BLaER1 (cell line): Measurements from ENCODE around the gene BEND3.

Source experiments
- H3K27ac ChIP-seq: shearing (Covaris generic); formaldehyde crosslinking; 2 replicates; pipeline ENCODE4 v1.8.1; 2022
- H3K27me3 ChIP-seq: shearing (Covaris generic); formaldehyde crosslinking; 2 replicates; pipeline ENCODE4 v1.8.1; 2022
- H3K36me3 ChIP-seq: shearing (Covaris generic); formaldehyde crosslinking; 2 replicates; pipeline ENCODE4 v1.8.1; 2022
- H3K4me1 ChIP-seq: shearing (Covaris generic); formaldehyde crosslinking; 2 replicates; pipeline ENCODE4 v1.8.1; 2022
- H3K4me2 ChIP-seq: shearing (Covaris generic); formaldehyde crosslinking; 2 replicates; pipeline ENCODE4 v1.8.1; 2022
- H3K4me3 ChIP-seq: shearing (Covaris generic); formaldehyde crosslinking; 2 replicates; pipeline ENCODE4 v1.8.1; 2022
- H3K9ac ChIP-seq: shearing (Covaris generic); formaldehyde crosslinking; 2 replicates; pipeline ENCODE4 v1.8.1; 2022
- H3K9me3 ChIP-seq: shearing (Covaris generic); formaldehyde crosslinking; 2 replicates; pipeline ENCODE4 v1.8.1; 2022
- H4K20me1 ChIP-seq: shearing (Covaris generic); formaldehyde crosslinking; 2 replicates; pipeline ENCODE4 v1.8.1; 2022
- Cebpa-rat ChIP-seq: shearing (Covaris generic); IDR thresholded peaks from 2 replicates; pipeline ENCODE4 v1.8.1; 2022

Gene BEND3

GRCh38 chr6:107066697-107067659 is 48.3 kb downstream of the BEND3 start:
- Histone ChIP-seq H3K4me3 (no peak overlapping the region), H3K36me3 (peaks cover 59% of the 10 kb centered on the region), H3K27ac (no peak overlapping the region), H3K9ac (no peak overlapping the region), H3K4me2 (no peak overlapping the region), H3K27me3 (no peaks in the 10 kb centered on the region), H4K20me1 (no peaks in the 10 kb centered on the region), H3K9me3 (no peaks in the 10 kb centered on the region), H3K4me1 (peaks cover 39% of the 10 kb centered on the region)
- no peak for TF ChIP-seq Cebpa-rat

- peaks cover 40% of the 10 kb centered on the region for H3K36me3 ChIP-seq
- no peak for TF ChIP-seq Cebpa-rat
- H3K4me2 ChIP-seq = peak overlapping the region; percentile 69
- no peaks in the 10 kb centered on the region for H3K9me3 ChIP-seq
- peak overlapping the region; percentile 7 for H3K27ac ChIP-seq
- peaks cover 54% of the 10 kb centered on the region for H3K4me1 ChIP-seq
- no peaks in the 10 kb centered on the region for H4K20me1 ChIP-seq
- no peaks in the 10 kb centered on the region for H3K27me3 ChIP-seq
- no peak overlapping the region; the same call in 1 of the 2 replicates for H3K9ac ChIP-seq
- H3K4me3 ChIP-seq = no peak overlapping the region
These were observed 50.7 kb downstream of the BEND3 start for GRCh38 chr6:107064579-107065065.

GRCh38 chr6:107062691-107063090 is 52.6 kb downstream of the BEND3 start:
- Histone ChIP-seq H3K36me3 (peaks cover 21% of the 10 kb centered on the region), H3K4me1 (peaks cover 54% of the 10 kb centered on the region), H3K4me3 (no peak overlapping the region), H3K27ac (no peak overlapping the region), H3K9me3 (no peaks in the 10 kb centered on the region), H3K27me3 (no peaks in the 10 kb centered on the region), H4K20me1 (no peaks in the 10 kb centered on the region), H3K4me2 (peak overlapping the region; percentile 76; the same call in 1 of the 2 replicates), H3K9ac (no peak overlapping the region)
- TF ChIP-seq Cebpa-rat = no peak

GRCh38 chr6:107061125-107062020 is 53.9 kb downstream of the BEND3 start:
- Histone ChIP-seq H3K9me3 (no peaks in the 10 kb centered on the region), H4K20me1 (no peaks in the 10 kb centered on the region), H3K4me2 (peak overlapping the region; percentile 76), H3K36me3 (peaks cover 10% of the 10 kb centered on the region; the same call in 1 of the 2 replicates), H3K27me3 (no peaks in the 10 kb centered on the region), H3K27ac (peak overlapping the region; percentile 23; the same call in 1 of the 2 replicates), H3K4me3 (no peak overlapping the region), H3K4me1 (peaks cover 54% of the 10 kb centered on the region), H3K9ac (peak overlapping the region; percentile 26; the same call in 1 of the 2 replicates)
- no peak for TF ChIP-seq Cebpa-rat

- Histone ChIP-seq H3K27me3 (no peaks in the 10 kb centered on the region), H3K9me3 (no peaks in the 10 kb centered on the region), H3K9ac (no peak overlapping the region), H3K27ac (no peak overlapping the region), H4K20me1 (no peaks in the 10 kb centered on the region), H3K4me1 (peaks cover 48% of the 10 kb centered on the region), H3K36me3 (peaks cover 4% of the 10 kb centered on the region; the same call in 1 of the 2 replicates), H3K4me3 (no peak overlapping the region), H3K4me2 (peak overlapping the region; percentile 76)
- no peak for TF ChIP-seq Cebpa-rat
These were observed 54.6 kb downstream of the BEND3 start for GRCh38 chr6:107060704-107061103.

- H3K27ac ChIP-seq = no peak overlapping the region
- H3K9me3 ChIP-seq = no peaks in the 10 kb centered on the region
- no peak for TF ChIP-seq Cebpa-rat
- H3K27me3 ChIP-seq = no peaks in the 10 kb centered on the region
- no peak overlapping the region for H3K4me2 ChIP-seq
- peaks cover 37% of the 10 kb centered on the region for H3K4me1 ChIP-seq
- no peaks in the 10 kb centered on the region for H3K36me3 ChIP-seq
- no peaks in the 10 kb centered on the region for H4K20me1 ChIP-seq
- H3K4me3 ChIP-seq = no peak overlapping the region
- H3K9ac ChIP-seq = no peak overlapping the region
These were observed 55.7 kb downstream of the BEND3 start for GRCh38 chr6:107059606-107060005.

- Histone ChIP-seq H3K27ac (no peak overlapping the region), H3K36me3 (no peaks in the 10 kb centered on the region), H3K27me3 (no peaks in the 10 kb centered on the region), H3K9ac (no peak overlapping the region), H4K20me1 (no peaks in the 10 kb centered on the region), H3K4me2 (no peak overlapping the region), H3K4me1 (peaks cover 22% of the 10 kb centered on the region), H3K9me3 (no peaks in the 10 kb centered on the region), H3K4me3 (no peak overlapping the region)
- TF ChIP-seq Cebpa-rat = no peak
These were observed 57.6 kb downstream of the BEND3 start for GRCh38 chr6:107057679-107058078.

GRCh38 chr6:107056796-107057195 is 58.5 kb downstream of the BEND3 start:
- peaks cover 3% of the 10 kb centered on the region for H3K36me3 ChIP-seq
- H3K4me2 ChIP-seq = no peak overlapping the region
- H3K27ac ChIP-seq = no peak overlapping the region
- no peak overlapping the region for H3K4me3 ChIP-seq
- H3K27me3 ChIP-seq = no peaks in the 10 kb centered on the region
- no peak for TF ChIP-seq Cebpa-rat
- H3K9ac ChIP-seq = no peak overlapping the region
- peaks cover 13% of the 10 kb centered on the region for H3K4me1 ChIP-seq
- H4K20me1 ChIP-seq = no peaks in the 10 kb centered on the region
- H3K9me3 ChIP-seq = no peaks in the 10 kb centered on the region

GRCh38 chr6:107047807-107048206 is 67.5 kb downstream of the BEND3 start:
- no peaks in the 10 kb centered on the region for H3K9me3 ChIP-seq
- no peak overlapping the region for H3K27ac ChIP-seq
- no peak overlapping the region for H3K4me3 ChIP-seq
- no peak for TF ChIP-seq Cebpa-rat
- no peaks in the 10 kb centered on the region; the same call in 1 of the 2 replicates for H3K4me1 ChIP-seq
- no peak overlapping the region for H3K9ac ChIP-seq
- no peaks in the 10 kb centered on the region for H3K27me3 ChIP-seq
- no peaks in the 10 kb centered on the region for H4K20me1 ChIP-seq
- no peak overlapping the region for H3K4me2 ChIP-seq
- peaks cover 69% of the 10 kb centered on the region for H3K36me3 ChIP-seq
